Ishikawa (cell line): Measurements from ENCODE around the gene FKTN.
A peak's percentile ranks its signal among the peaks of the same experiment; 100 is the strongest.

ENCODE experiments used
- CEBPB ChIP-seq: IDR thresholded peaks from 2 replicates; pipeline ENCODE4 v1.6.1; 2012
- CREB1 ChIP-seq: IDR thresholded peaks from 2 replicates; pipeline ENCODE4 v1.6.1; 2012; ENCODE audit warnings: low read depth
- EGR1 ChIP-seq: IDR thresholded peaks from 2 replicates; pipeline ENCODE4 v1.6.1; 2012
- EP300 ChIP-seq: IDR thresholded peaks from 2 replicates; pipeline ENCODE4 v1.6.1; 2012; ENCODE audit warnings: borderline replicate concordance
- FOXM1 ChIP-seq: IDR thresholded peaks from 2 replicates; pipeline ENCODE4 v1.6.1; 2012; ENCODE audit warnings: low read depth, borderline replicate concordance
- MAX ChIP-seq: IDR thresholded peaks from 2 replicates; pipeline ENCODE4 v1.6.1; 2012
- RAD21 ChIP-seq: IDR thresholded peaks from 2 replicates; pipeline ENCODE4 v1.6.1; 2012; ENCODE audit warnings: low read depth
- REST ChIP-seq: IDR thresholded peaks from 2 replicates; pipeline ENCODE4 v1.6.1; 2012; ENCODE audit warnings: low read depth, mild to moderate bottlenecking
- TAF1 ChIP-seq: IDR thresholded peaks from 2 replicates; pipeline ENCODE4 v1.6.1; 2012; ENCODE audit warnings: low read depth, mild to moderate bottlenecking
- TCF12 ChIP-seq: IDR thresholded peaks from 2 replicates; pipeline ENCODE4 v1.6.1; 2012; ENCODE audit warnings: low read depth
- TEAD4 ChIP-seq: IDR thresholded peaks from 2 replicates; pipeline ENCODE4 v1.6.1; 2012
- YY1 ChIP-seq: IDR thresholded peaks from 2 replicates; pipeline ENCODE4 v1.6.1; 2012; ENCODE audit warnings: low read depth
- ZBTB7A ChIP-seq: IDR thresholded peaks from 2 replicates; pipeline ENCODE4 v1.6.1; 2012; ENCODE audit warnings: low read depth
- TF ChIP-seq, protein P1 (sequence below): IDR thresholded peaks from 2 replicates; pipeline ENCODE4 v1.6.1; 2012

Gene FKTN

GRCh38 chr9:105646879-105647594, 89.1 kb downstream of the FKTN start:
- TF ChIP-seq FOXM1: no peak
- no peak for TF ChIP-seq RAD21
- TF ChIP-seq TEAD4: no peak
- TF ChIP-seq TCF12: no peak
- TF ChIP-seq, protein P1, sequence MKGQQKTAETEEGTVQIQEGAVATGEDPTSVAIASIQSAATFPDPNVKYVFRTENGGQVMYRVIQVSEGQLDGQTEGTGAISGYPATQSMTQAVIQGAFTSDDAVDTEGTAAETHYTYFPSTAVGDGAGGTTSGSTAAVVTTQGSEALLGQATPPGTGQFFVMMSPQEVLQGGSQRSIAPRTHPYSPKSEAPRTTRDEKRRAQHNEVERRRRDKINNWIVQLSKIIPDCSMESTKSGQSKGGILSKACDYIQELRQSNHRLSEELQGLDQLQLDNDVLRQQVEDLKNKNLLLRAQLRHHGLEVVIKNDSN: no peak
- TF ChIP-seq EGR1: no peak
- no peak for TF ChIP-seq EP300
- no peak for TF ChIP-seq CEBPB
- TF ChIP-seq CREB1: no peak
- TF ChIP-seq REST: no peak
- no peak for TF ChIP-seq ZBTB7A
- TF ChIP-seq MAX: no peak
- no peak for TF ChIP-seq TAF1

GRCh38 chr9:105647595-105648349, 89.8 kb downstream of the FKTN start:
- TF ChIP-seq REST (no peak), EGR1 (no peak)

DNA sequence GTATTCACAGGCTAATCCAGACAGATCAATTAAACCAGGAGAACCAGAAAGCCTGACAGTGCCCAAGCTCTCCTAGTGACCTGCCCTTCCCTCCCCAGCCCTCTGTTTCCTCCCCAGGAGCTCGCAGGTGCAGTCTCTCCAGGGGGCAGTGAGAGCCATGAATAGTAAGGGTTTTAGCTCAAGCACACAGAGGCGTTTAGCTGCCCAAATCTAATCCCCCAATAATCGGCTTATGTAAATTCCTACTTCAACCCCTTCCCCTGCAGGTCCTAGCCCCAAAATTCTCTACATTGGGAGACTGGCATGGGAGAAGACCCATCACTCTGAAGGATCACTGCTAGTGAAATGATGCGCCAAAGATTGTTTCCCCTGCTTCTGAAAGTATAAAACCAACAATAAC, 93.9 kb downstream of the FKTN start:
- TF ChIP-seq RAD21 (no peak), EGR1 (no peak), EP300 (no peak), ZBTB7A (no peak), TAF1 (no peak), TCF12 (no peak), CEBPB (no peak), YY1 (no peak)

- peak; percentile 56; the same call in 1 of the 2 replicates for TF ChIP-seq MAX
- no peak for TF ChIP-seq EP300
Observed at GRCh38 chr9:105656131-105656921, 98.4 kb downstream of the FKTN start.

DNA sequence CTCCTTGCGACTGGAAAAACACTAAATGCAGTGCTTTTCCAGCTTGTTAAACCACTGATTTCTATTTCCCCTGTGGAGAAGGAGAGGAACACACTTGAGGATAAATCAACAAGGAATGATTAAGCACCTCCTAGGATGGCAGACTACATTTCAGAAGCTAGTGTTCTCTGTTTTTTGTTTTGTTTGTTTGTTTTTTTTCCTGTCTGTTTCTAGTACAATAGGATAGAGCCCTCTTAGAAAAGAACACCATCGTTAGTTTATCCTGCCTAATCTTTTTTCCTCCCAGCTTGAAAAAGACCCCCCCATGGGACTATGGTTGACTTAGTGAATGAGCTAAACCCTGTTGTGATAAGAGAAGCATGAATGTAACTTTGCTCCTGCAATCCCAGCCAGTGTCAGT, 100.4 kb downstream of the FKTN start:
- TF ChIP-seq CREB1: no peak
- TF ChIP-seq CEBPB: no peak
- TF ChIP-seq MAX: no peak
- no peak for TF ChIP-seq REST
- TF ChIP-seq ZBTB7A: no peak
- no peak for TF ChIP-seq TCF12
- TF ChIP-seq EGR1: no peak
- no peak for TF ChIP-seq EP300
